Stimulated activated CD8-positive, alpha-beta memory T cell treated with anti-CD3 and anti-CD28 coated beads, Interleukin-12 subunit alpha, Interleukin-12 subunit beta, amount 100 ng/mL, for 1 hour (primary cell): ENCODE data around the gene RYR3.

Experiments
- DNase-seq: peaks from one replicate; pipeline ENCODE4 v3.0.0-alpha.2; 2020; ENCODE audit warnings: low read depth

The RYR3 gene

GRCh38 chr15:33382491-33382890 lies 71.7 kb downstream of the RYR3 start:
- no peak for DNase-seq

GRCh38 chr15:33384307-33384706 lies 73.5 kb downstream of the RYR3 start:
- DNase-seq, result no peak

- no peak for DNase-seq
Measured at GRCh38 chr15:33392453-33392852, 81.7 kb downstream of the RYR3 start.

- no peak for DNase-seq
Measured at GRCh38 chr15:33393546-33393945, 82.8 kb downstream of the RYR3 start.

- no peak for DNase-seq
Measured at GRCh38 chr15:33395321-33395720, 84.6 kb downstream of the RYR3 start.

GRCh38 chr15:33395846-33396245 lies 85.1 kb downstream of the RYR3 start:
- no peak for DNase-seq

GRCh38 chr15:33396475-33396874 lies 85.7 kb downstream of the RYR3 start:
- DNase-seq, result no peak

- no peak for DNase-seq
Measured at GRCh38 chr15:33398555-33398954, 87.8 kb downstream of the RYR3 start.

GRCh38 chr15:33400941-33401340 lies 90.2 kb downstream of the RYR3 start:
- DNase-seq, result no peak

GRCh38 chr15:33402600-33402999 lies 91.8 kb downstream of the RYR3 start:
- no peak for DNase-seq

- no peak for DNase-seq
Measured at GRCh38 chr15:33405096-33405495, 94.3 kb downstream of the RYR3 start.

GRCh38 chr15:33411596-33412540 lies 101.1 kb downstream of the RYR3 start:
- DNase-seq, result no peak

- DNase-seq, result no peak
Measured at GRCh38 chr15:33419701-33420100, 108.9 kb downstream of the RYR3 start.

- no peak for DNase-seq
Measured at GRCh38 chr15:33424025-33424424, 113.3 kb downstream of the RYR3 start.

- no peak for DNase-seq
Measured at GRCh38 chr15:33425142-33425541, 114.4 kb downstream of the RYR3 start.

- DNase-seq, result no peak
Measured at GRCh38 chr15:33430577-33430976, 119.8 kb downstream of the RYR3 start.

GRCh38 chr15:33433821-33434220 lies 123.1 kb downstream of the RYR3 start:
- DNase-seq, result no peak

GRCh38 chr15:33438396-33438795 lies 127.6 kb downstream of the RYR3 start:
- no peak for DNase-seq

GRCh38 chr15:33440900-33441299 lies 130.1 kb downstream of the RYR3 start:
- DNase-seq, result no peak

GRCh38 chr15:33442449-33442848 lies 131.7 kb downstream of the RYR3 start:
- DNase-seq, result no peak

GRCh38 chr15:33443708-33444107 lies 132.9 kb downstream of the RYR3 start:
- no peak for DNase-seq

- no peak for DNase-seq
Measured at GRCh38 chr15:33445984-33446383, 135.2 kb downstream of the RYR3 start.

GRCh38 chr15:33448151-33448550 lies 137.4 kb downstream of the RYR3 start:
- no peak for DNase-seq
